GM21825 (cell line): ENCODE results near the gene PDE4D.

Source experiments
- ATAC-seq: cut with Tn5 transposase; IDR thresholded peaks from one replicate; pipeline ENCODE4 v1.9.1; 2021; ENCODE audit warnings: mild to moderate bottlenecking, moderate library complexity; ENCODE audit not compliant: unreplicated experiment

PDE4D gene

DNA sequence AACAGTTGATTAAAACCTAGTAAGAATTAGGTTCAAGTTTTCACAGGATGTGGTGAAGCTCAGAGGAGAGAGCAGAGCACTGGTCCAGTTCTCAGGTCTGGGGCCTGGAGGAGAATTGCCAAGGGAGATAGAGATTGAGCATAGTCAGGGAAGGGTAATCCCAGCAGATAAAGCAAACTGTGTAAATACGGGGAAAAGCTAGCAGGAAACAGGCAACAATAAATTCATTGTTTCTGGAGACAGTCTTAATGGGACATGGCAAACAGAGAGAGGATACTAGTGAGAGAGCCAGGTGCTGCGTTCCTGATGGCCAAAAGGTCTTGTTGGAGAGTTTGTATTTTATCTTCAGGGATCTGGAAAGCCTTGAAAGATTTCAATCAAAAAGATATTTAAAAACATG lies 333.0 kb downstream of the PDE4D start:
- no peak for ATAC-seq

DNA sequence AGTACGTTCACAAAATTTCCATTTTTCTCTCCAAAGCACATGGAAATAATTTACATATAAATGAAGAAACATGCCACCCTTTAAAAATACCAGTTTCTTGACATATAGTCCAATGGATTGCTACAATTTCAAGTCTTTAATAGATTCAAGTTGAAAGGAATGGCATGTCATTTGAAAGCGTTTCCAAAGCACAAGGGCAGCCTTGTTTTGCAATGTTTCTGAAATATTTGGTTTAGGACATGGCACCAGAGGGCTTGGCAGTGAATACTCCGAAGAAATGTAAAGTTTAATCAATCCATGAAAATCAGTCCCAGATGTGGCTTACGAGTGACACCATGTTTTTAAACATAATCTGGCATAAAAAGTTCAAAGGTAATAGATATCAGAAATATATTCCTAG lies 333.7 kb downstream of the PDE4D start:
- no peak for ATAC-seq

DNA sequence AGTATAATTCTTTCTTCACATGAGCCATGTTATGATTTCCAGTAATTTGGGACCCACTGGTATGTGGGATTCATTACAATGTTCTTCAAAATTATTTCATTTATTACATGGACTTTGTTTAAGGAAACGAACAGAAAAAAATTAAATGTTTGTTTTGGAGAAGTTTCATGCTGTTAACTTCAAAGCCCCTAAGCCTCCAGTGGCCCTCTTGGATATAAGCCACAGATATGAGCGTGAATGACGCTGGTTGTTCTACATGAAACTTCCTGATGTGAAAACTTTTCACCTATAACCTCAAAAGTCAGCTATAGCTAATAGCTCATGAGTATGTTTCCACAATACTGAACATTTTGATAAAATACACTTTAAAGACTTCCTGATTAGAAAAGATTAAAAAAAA lies 334.2 kb downstream of the PDE4D start:
- ATAC-seq, result no peak

DNA sequence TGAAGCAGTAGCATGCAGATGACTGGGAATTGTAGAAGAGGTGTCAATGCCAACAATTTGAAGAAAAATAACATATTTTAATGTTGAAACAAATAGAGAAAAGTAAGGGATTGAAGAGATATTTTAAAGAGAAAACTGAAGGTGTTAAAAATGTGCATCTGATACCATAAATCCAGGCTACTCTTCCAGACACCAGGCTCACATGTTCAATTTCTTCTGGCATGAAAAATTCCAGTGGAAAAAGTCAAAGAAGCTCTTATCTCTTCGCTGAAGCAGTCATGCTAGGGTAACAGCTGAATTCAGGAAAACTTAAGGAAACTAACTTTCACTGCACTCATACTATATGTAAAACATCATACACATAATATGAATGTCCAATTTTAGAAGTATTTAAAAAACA lies 335.0 kb downstream of the PDE4D start:
- no peak for ATAC-seq

DNA sequence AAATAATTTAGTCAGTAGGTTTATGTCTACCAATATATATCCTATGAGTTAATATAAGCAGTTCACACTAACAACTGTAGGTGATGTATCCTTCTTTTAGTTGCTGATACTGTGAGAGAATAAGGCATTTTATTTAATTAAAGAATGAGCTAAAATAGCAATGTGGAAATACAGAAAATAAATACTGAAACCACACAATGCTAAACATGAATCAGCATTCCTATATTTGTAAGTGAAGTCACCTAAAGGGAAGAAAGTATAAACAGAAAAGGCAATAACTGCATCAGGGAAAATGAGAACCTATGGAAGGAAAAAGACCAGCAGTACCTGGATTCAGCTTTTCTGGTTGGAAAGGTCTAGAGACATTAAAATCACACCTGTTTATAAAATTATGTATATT lies 336.0 kb downstream of the PDE4D start:
- no peak for ATAC-seq

DNA sequence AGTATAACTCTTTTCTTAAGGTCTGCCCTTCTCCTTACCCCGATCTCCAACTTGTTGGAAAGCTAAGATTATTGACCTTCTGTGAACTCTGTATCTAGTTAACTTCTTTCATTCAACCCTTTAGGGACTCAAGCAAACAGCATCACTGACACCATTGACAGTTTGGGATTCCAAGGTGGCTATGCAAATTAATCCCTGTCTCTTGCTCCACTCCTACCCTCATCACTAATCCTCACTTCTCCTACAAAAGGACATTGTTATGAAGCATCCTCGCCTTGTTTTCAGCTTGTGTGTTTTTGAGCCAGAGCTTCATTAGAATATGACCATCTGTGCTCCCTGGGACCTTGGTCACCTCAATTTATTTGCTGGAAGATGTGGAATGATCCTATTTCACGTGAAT lies 337.9 kb downstream of the PDE4D start:
- ATAC-seq, result no peak

DNA sequence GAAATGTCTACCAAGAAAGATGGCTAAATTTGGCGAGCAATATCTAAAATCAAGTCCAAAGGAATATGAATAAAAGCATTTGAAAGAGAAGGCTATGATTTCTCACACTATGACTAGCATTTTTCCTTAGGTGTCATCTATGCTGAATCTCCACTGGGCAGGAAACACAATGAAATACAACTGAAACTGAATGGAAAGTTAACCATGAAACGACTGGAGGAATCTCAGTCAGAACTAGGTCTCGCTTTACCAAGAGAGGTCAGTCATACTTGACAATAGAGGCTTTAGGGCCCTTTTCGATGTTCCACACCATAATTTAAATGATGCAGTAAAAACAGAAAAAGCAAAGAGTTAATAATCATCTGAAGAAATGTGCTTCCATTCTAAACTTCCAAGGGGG lies 339.0 kb downstream of the PDE4D start:
- ATAC-seq, result no peak

DNA sequence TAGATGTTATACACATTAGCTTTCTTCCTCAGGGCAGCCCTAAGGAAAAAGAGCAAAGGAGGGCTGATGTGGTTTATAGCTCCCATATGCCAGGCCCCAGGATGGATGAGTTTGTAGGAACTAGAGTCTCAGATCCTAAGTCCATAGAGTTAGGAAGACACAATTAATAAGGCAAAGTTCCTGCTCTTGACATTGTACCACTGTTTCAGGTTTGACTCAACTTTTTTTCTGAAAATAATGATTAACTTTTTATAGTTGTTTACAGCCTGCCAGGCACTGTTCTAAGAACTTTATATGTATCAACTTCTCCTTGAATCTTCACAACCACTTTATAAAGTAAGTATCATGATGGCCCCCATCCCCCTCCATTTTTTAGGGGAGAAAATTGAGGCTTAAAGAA lies 339.5 kb downstream of the PDE4D start:
- ATAC-seq, result no peak

DNA sequence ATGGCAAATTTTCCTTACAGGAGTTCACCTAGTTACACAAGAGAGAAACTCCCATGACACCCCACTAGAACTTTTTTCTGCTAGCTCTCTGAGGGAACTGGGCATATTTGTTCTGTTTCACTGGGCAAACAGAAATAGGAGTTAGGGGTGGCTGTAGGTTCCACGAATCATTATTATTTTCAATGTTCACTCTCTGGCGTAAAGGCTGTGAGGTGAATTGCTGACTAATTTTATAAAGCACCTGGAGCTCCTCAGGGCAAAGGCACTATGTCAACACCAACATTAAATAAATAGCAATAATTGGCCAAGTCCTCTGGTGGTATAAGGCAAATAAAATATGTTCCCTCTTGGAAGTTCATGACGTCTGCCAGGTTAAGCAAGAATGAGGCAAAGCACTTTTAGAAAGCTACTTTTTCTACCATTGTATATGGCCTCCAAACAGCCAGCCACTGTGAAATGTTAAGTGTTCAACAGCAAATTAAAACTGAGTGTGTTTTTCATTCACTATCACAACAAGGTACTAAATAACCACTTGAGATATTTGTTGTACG lies 344.6 kb downstream of the PDE4D start:
- ATAC-seq, result no peak

DNA sequence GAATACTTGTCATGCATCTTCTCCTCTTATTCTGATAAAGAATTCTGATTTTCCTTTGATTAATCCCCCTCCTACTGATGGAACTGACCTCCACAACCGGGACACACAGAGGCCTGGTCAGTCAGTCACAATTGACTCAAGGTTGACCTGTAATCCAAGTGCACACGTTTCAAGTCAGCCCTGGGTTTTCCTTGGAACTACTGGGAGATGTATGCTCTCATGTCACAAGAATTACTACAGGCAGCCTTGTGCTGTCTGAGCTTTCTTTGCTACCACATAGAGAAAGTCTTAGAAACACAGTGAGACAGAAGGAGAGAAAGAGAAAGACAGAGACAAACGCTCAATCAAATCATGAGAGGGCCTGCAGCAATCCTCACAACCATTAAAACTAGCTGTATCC lies 345.8 kb downstream of the PDE4D start:
- ATAC-seq, result no peak

DNA sequence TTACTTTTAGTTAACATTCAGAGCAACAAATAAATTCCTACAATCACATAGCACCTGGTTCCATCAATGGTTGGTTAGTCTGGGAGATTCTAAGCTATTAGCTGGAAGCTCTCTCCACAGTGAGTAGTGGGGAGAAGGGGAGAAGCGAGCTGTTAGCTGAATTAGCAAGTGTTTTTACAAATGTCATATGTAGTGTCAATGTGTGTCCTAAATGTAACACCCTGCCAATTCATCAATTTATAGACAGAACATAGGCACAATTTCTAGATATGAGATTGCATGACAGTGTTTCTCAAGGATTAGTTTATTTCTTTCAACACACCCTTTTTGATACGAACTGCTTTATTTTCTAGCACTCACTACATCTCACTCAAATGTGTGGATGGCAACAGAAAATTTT lies 349.0 kb downstream of the PDE4D start:
- ATAC-seq, result no peak

DNA sequence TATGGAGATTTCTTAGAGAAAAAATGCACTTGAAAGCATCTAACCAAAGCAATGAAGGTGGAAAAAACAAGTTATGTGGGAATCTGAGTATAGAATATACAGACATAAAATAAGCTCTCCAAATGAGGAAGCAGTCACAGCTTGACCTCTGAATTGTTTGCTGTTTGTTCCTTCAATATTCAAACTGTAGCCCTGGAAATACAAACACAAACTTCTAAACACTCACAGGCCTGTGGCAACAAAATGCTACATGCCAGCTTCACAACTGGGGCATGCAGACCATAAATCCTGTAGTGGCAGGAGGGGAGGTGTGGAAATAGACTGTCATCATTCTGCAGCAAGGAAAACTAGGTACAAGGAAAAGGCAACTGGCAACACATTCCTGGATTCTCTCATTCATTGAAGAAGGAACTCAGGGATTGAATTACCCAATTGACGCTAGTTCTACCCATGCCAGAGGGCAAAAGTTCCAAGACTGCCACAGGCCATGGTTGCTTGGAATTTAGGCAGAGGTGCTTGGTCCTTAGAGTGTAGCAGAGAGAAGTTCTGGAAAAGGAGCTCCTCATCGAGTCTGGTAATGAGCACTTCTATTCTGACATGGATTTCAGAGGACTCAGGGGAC lies 349.6 kb downstream of the PDE4D start:
- no peak for ATAC-seq

DNA sequence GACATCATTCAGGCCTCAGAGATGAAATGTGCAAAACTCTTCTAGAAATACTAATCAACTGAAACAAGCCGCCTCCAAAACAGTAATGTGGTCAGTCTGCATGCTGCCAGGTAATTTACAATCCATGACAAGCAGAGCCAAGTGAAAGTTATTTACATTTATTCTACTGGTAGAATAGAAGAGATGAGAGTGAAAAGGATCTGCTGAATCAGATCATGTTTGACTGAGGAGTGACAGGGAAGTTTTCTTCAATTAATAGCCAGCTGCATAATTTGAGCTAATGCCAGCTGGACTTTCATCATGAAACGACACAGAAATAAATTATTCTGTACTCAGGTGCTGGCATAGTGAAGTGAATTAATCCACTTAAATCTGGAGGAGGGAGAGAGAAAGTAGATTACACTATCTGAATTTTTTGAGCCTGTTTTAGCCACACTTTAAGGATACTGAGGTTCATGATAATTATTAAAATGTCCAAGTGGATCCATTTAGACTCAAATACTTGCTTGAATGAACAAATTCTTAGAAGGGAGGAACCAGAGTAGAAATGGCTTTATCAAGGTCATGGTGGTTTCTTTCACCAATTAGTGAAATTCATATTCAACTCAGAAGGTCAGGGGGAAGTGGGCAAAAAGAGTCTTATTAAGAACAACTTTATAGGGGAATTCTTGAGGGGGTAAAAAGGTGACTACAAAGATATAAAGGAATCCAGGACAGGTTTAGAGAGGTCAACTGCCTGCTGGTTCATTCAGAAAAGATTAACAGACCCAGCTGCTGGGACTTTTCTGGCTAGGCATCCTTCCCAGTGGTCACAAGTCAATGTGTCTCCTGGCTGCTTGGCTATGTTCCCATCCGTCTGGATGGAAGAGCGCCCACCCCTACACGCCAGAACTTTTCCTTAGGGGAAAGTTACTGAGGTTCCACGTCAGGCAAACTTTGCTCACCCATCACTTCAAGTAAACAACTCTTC lies 350.4 kb downstream of the PDE4D start:
- ATAC-seq, result no peak

DNA sequence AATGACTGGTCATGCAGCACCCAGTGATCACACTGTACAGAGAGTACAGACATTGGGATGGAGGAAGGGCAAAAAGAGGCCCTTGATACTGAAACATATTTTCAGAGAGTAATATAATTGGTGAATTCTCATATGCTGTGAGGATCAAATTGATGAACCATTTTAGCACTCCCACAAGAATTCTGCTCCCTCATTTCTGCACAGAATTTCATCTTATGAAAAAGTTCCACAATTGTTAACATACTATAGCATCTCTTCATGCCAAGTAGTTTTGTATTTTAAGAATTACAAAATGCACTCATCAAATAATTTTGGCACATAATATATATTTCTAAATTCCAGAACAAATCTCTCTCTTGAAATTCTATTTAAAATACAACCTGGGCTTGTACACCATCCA lies 351.2 kb downstream of the PDE4D start:
- ATAC-seq, result no peak

DNA sequence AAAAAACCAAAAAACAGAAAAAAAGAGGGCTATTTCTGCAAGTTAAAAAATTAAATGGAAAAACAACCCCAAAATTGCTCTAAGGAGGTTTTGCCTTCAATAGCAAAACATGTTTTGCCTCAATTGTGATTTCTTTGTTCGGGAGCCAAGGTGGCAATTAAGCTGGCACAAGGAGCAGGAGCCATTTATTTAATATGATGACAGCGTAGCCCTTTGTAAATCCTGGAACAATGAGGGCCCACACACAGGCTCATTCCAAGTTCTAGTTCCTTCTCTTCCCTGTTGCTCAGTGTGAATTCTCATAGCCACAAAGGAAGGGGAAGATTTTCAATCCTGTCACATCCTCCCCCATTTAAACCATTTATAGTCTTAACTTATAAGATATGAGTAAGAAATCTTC lies 353.2 kb downstream of the PDE4D start:
- no peak for ATAC-seq

DNA sequence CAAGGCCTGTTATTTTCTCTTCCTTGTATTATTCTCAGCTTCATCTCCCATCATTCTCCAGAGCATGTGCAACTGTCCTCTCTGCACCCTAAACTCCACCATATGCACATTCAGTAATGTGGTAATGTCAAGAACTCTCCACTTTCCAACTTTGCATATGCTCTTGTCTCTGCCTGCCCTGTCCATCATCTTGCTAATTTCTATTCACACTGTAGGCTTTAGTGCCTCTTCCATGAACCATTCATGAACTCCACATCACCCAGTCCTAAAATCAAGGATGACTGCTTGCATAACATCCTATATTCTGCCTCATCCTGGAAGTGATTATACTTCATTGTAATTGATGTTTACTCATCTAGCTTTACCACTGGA lies 354.8 kb downstream of the PDE4D start:
- ATAC-seq, result no peak

DNA sequence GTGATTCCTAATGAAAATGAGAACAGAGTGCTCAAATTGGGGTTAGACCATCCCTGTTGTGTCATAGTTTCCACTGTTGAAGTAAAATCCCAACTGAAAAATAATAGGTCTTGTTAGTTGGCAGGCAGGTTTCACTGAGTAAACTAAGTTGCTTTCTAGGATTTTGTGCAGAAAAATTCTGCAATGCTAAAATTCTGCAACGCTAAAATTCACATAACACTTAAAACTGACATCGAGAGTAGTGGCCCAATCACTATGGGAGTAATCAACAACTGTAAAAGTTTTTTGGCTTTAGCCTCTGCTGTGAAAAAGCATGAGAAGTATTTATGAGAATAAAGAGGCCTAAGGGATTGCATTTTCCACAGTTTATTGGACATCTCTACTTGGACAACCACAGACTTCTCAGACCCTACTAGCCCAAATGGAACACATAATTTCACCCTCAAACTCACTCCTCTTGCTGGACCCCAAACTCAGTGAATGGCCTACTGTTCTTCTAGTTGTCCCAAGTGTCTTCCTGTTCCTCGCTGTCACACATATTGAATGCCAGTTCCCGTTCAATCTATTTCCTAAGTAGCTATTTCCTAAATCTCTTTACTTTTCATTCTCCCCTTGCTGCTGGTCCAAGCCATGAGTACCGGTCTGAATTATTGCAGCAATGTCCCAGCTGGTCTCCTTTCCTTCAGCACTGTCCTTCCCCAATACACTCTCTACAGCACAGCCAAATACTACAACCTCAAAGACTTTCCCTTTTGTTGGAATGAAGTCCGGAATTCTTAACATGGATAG lies 355.4 kb downstream of the PDE4D start:
- no peak for ATAC-seq

DNA sequence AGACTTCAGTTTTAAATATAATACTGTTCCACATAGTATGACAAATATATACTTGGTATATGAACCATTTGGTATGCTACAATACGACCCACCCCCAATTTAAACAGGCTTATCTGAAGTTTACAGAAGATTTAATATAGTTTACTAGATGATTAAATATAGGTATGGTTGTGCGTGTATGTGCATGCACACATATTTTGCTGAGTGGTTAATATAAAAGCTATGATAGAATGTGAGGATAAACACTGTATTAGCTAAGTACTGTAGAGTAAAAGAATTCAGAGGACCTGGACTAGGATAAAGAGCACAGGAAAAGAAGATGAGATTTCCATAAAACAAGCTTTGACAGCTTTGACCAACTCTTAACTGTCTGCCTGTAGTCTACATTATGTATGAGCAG lies 356.7 kb downstream of the PDE4D start:
- ATAC-seq, result no peak

DNA sequence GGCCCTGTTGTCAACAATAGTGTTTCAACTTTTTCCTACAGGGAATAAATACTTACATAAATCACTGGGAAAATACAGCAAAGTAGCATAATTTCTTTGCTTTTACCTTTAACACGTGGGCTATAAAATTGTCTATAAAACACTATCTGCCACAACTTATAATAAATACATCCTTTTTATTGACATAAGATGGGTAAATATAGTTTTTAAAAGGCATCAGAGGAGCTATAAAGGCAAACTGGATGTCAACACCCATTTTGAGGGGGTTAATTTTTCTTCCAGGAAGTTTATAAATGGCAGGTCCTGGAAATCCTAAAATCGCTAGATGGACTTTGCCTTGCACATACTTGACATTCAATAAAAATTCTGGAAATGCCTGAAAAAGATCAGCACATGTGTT lies 358.0 kb downstream of the PDE4D start:
- no peak for ATAC-seq

DNA sequence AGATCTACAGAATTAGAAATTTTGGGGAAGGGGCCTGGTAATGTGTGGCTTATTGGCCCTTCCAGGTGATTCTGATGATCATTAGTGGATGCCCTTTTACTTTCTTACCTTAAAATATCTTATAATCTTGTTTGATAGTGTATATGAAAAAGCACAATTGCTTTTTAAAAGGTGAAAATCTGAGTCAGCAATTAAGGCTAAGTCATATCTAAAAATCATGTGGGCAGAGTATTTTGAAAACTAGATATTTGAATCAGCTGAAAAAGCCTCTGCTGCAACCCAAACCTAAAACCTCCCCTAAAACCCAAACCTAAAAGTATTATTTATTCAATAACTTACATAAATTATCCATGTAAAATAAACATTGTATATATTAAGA lies 359.8 kb downstream of the PDE4D start:
- ATAC-seq, result no peak

DNA sequence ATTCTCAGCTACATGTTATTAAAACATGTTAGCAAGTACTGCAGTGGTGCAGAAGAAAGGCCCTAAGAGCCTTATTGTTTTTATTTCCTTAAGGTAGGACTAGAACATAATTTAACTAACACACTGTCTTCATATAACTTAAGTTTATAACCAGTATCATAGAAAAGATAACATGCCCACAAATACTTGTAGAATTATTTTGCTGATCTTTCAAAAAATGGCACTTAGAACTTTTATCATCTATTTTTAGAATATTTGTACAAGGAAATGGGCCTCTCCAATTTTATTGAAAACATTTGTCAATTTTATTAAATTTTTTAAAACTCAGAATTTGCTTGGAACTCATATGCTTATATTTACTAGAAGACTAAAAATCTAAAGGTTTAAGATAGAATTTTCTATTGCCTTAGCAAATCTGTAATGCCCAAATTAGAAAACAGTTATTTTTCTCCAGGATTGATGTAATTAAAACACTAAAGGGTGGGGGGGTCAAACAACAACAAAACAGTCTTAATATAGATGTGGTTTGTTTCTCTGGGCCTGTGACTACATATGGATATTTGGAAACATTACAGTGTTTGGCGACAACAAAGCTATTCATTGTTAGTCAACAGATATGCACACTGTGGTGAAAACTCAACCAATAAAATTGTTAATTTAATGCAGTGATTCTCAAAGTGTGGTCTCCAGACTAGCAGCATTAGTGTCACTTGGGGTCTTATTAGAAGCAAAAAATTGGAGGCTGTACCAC lies 360.4 kb downstream of the PDE4D start:
- ATAC-seq, result no peak
